Lung microvascular endothelial cell (primary cell): ENCODE data around the gene STRN4. TPM values are rescaled to one million over a fixed set of nuclear protein-coding genes. Genes with fewer than 3 reads are reported as not detected.
"Not testable (repeated sequence)": the region's sequence is repeated elsewhere in the genome, so short reads cannot be mapped to it uniquely, and the experiment has no call there.

Source experiments
- DNase-seq, 2 donors: peaks; one replicate each; pipeline versions ENCODE4 v3.0.0 to v3.0.0-alpha.2; 2010; ENCODE audit warnings: low read depth in 2 of 2
- total RNA-seq: library from RNA; depleted of rRNA; stranded (reverse); fragments of >200 nt; gene quantifications from 2 replicates; pipeline ENCODE4 v1.2.1, GENCODE V29; 2014

STRN4 gene
- total RNA-seq, 1 donor from 2014 or later = 84.3 TPM

DNA sequence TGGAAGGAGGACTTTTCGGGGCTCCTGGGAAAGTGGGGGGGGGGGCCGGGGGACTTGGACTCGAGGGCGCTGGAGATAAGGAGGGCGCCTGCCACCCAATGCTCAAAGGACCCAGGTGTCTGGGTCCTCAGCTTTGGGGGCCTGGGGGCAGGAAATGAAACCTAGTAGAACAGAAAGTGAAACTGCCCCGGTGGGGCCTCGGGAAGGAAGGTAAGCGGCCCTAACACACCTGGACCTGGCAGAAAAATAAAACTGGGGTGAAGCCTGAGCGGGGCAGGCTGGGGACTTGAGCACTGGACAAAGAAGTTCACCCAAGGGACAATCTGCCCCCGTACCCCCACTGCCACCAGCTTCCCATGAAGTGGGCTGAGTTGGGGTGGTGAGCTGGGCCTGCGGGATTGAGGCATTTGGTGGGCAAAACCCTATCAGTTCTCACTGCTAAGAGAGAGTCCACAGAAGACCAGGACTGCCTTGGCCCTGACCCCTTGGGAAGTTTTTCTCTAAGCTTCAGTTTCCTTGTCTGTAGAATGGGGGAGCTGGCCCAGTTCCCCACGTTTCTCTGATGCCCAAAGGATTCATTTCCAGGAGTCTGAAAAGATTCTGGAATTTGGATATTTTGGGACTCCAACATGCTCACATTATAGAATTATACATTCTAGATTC lies 31.7 kb downstream of the STRN4 start:
- DNase-seq = no peak

- DNase-seq = peak; percentile 91 to 96
Observed at GRCh38 chr19:46713781-46714443, 32.3 kb downstream of the STRN4 start.

- DNase-seq = not testable (repeated sequence)
Observed at GRCh38 chr19:46712768-46713338, 33.4 kb downstream of the STRN4 start.

DNA sequence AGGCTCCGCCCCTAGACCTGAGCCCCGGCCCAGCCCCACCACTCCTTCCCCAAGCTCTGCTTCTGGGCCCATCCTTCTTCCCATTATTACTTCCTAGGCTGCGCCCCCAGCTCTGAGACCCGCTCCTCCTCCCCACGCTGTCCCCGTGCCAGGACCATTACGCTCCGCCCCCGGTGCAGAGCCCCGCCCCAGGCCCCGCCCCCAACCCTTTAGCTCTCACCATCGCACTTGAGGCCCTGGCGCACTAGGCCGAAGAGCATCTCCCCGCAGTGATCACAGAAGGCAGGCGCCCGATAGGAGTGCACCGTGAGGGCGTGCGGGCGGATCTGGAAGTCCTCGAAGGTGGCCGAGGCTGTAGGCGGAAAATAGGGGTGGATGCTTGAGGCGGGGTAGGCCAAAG lies 35.6 kb downstream of the STRN4 start:
- no peak for DNase-seq

DNA sequence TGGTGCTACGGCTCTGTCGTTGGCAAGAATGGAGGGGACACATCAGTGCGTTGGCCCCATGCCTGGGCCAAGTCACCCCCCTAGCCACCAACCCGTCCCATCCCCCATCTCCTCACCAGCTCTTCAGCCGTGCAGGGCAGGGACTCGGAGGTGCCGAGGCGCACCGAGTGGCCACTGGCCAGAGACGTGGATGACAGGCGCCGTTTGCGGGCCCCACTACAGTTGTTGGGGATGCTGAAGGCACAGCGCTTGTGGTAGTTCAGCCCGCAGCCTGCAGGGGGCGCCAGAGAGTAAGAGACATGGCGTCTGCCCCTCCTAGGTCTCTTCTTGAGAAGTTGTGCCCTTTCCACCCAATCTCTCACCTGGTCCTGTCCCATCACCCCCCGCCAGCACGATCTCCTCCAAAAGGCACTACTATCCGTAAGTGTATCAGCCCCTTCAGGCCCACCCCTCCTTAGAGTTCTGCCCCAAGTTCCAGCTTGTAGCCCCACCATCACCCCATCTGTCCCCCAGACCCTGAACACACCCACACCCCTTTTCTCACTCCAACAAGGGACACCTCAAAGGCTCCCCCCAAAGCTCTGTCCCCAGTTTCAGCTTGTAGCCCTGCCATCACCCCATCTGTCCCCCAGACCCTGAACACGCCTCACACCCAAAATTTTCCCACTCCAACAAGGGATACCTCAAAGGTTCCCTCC lies 41.7 kb downstream of the STRN4 start:
- peak; percentile 58 to 64 for DNase-seq

GRCh38 chr19:46700704-46701103 lies 45.5 kb downstream of the STRN4 start:
- DNase-seq = no peak

DNA sequence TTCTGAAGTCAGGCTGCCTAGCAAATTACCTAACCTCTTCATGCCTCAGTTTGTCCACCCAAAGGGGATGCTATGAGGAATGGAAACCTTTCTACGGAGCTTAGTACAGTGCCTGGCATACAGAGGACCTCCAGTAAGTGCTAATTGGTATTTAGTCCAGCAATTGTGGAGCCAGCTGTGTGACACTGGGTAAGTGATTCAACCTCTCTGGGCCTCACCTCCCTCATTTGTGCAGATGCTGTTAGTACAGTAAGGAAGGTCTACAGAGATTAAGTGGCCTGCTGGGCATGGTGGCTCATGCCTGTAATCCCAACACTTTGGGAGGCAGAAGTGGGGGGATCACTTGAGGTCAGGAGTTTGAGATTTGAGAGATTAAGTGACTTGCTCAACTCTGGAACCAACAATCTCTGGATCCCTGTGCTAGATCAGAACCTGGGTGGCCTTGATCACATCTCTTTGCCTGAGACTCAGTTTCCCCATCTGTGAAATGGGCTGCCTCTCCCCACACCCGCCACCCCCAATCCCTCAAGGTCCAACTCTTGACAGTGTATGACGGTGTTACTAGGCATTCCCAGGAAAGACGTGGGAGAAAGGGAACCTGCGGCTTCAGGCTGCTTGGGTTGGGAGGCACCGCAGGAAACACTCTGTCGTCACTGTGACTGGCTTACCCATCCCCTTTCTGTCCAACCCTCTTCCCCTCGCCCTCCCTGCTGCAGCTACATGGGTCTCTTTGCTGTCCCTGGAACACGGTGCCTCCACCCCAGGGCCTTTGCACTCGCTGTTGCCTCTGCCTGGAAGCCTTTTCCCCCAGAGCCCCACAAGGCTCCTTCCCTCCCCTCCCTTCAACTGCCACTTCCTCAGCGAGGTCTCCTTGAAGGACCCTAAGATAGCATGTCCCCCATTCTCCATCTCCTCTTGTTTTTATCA lies 47.6 kb downstream of the STRN4 start:
- no peak for DNase-seq

GRCh38 chr19:46697204-46697960 lies 48.9 kb downstream of the STRN4 start:
- peak; percentile 81 to 84 for DNase-seq

- no peak for DNase-seq
Observed at GRCh38 chr19:46696866-46697203, 49.4 kb downstream of the STRN4 start.

DNA sequence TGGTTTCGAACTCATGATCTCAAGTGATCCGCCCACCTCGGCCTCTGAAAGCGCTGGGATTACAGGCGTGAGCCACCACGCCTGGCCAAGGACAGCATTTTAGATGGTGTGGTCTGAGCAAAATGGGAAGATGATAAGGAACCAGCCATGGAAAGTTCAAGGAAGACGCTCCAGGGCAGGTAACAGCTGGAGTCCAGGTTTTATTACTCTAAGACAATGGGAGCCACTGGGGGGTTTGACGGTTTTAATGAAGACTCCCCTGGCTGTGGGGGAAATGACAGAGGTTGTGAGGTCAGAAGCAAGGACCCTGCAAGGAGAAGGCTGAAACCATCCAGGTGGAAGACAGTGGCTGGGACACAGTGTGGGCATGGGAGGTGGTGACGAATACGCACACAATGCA lies 50.2 kb downstream of the STRN4 start:
- DNase-seq = no peak

DNA sequence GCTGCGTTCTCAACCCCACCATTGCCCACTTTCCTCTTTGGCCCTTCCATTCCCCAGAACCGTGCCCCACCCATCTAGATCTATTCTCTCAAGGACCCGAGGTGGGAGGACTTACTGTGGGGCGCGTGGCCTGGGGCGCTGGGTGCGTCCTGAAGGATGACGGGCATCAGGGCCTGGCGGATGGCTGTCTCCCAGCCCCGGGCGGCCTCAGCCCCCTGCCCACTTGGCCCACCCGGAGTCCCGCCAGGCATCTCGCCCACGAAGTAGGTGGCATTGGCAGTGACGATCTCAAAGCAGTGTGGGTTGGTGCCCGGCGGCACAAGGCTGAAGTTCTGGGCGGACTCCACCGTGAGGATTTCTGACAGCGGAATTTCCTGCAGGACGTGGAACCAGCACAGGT lies 52.5 kb downstream of the STRN4 start:
- DNase-seq = no peak

- no peak for DNase-seq
Observed at GRCh38 chr19:46692918-46693722, 53.1 kb downstream of the STRN4 start.

- no peak for DNase-seq
Observed at GRCh38 chr19:46691948-46692347, 54.3 kb downstream of the STRN4 start.

GRCh38 chr19:46691104-46691503 lies 55.1 kb downstream of the STRN4 start:
- no peak for DNase-seq

GRCh38 chr19:46689358-46689757 lies 56.9 kb downstream of the STRN4 start:
- no peak for DNase-seq

DNA sequence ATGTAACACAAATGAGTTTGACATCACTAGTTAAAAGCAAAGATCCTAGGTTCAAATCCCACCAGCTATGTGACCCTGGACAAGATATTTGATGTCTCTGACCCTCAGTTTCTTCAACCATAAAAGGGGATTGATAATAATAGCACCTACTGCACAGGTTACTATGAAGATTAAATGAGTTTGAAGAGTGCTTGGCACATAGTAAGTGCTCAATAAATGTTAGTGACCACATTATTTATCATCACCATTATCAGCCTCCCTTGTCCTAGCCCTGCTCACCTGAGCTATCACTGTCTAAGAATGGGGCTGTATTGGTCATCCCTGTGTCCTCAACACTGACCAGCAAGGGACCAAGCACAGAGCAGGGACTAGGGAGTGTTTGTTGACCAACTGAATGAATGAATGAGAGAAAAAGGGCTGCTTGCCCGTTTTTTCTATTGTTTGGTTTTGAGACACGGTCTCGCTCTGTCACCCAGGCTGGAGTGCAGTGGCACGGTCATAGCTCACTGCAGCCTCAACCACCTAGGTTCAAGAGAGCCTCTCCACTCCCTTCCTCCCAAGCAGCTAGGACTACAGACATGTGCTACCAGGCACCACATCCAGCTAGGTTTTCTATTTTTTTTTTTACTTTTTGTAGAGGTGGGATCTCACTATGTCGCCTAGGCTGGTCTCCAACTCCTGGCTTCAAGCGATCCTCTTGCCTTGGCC lies 58.7 kb downstream of the STRN4 start:
- no peak for DNase-seq

DNA sequence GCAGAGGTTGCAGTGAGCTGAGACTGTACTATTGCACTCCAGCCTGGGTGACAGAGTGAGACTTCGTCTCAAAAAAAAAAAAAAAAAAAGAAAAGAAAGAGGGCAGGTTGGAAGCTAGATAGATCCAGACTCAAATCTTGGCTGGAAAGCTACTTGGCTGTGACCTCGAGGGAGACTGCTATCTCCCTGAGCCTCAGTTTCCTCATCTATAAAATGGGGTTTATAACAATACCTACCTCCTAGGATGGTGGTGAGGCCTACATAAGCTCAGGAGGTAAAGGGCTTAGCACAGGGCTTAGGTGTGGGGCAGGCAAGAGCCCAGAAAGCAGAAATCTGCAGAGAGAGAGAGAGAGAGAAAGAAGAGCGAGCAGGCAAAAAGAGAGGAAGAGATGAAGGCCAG lies 61.1 kb downstream of the STRN4 start:
- DNase-seq = no peak

DNA sequence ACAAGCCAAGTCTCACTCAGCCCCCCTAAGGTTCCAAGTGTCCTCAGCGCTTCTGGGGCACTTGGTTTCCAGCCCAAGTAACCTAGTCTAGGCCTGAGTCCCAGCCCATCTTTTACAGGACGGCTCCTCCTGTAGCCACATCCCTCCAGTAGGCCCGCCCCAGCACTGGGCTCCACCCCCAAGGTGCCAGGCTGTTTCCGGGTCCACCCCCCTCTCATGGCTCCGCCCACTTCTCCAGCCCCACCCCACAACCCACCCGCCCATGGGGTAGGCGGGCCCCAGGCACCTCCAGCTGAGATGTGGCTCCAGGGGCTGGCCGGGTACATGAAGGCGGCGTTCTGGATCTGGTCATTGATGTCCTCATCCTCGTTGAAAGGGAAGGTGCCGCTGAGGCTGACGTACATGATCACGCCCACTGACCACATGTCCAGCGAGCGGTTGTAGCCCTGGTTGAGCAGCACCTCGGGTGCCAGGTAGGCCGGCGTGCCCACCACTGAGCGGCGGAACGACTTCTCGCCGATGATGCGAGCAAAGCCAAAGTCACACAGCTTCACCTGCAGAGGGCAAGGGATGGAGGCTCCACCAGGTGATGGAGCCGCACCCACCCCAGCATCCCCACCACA lies 68.0 kb downstream of the STRN4 start:
- DNase-seq = peak; percentile 20
